Measurements from ENCODE around the gene SLC35E4. TPM values are rescaled to one million over a fixed set of nuclear protein-coding genes. Genes with fewer than 3 reads are reported as not detected.

SLC35E4 gene
- total RNA-seq, 1 experiment from 2014 or later: 5.3 TPM

DNA sequence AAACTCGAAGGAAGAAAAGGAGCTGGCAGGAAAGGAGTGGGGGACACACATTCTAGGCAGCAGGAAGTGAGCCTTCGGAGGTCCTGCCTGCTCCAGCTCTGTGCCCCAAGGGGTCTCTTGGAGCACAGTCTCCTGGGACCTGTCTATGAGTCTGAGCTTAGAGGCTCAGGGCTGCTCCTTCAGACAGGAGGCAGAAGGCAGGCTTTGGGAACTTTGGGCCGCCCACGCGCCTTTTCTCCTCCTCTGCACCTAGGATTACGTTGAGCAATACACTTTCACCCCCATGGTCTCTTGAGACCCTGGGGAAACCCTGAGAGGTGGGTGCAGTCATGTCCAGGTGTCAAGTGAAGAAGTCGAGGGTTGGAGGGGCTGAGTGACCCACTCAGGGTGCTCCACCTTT lies 27.6 kb upstream of the SLC35E4 start (continued):
- TF ChIP-seq, protein P1, sequence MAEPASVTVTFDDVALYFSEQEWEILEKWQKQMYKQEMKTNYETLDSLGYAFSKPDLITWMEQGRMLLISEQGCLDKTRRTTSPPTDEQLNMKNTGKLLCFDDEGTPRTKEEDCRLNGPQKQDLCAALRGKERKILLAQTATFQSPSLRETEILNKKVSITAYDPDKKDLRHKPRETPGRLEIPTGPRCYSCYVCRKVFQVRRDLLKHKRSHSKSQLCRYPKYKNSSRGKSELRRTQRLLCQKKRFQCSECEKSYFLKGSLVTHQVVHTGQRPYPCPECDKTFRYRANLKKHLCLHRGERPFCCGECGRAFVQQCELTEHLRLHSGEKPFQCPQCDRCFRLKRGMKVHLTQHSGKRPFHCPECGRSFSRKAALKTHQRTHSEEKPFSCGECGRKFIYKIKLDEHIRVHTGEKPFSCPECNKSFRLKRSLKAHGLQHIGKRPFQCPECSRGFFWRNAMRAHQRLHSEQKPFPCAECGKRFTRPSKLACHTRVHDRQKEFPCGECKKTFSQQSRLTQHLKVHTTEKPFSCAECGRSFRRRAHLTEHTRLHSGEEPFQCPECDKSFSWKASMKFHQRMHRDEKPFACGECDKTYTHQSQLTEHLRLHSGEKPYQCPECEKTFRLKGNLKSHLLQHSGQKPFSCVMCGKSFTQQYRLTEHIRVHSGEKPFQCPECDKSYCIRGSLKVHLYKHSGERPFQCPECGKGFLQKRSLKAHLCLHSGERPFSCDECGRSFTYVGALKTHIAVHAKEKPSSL (CRISPR knock-in tag; conservative IDR thresholded peaks at IDR 0.05): no peak
- TF ChIP-seq JAZF1 (CRISPR knock-in tag; IDR thresholded peaks at IDR 0.05): no peak
- no peak for TF ChIP-seq NR3C1 (CRISPR knock-in tag; conservative IDR thresholded peaks at IDR 0.05; ENCODE audit: low read depth)
- TF ChIP-seq JUN (CRISPR knock-in tag; IDR thresholded peaks at IDR 0.05): no peak
- no peak for TF ChIP-seq PRDM15 (CRISPR knock-in tag; IDR thresholded peaks at IDR 0.05)
- TF ChIP-seq, protein P2, sequence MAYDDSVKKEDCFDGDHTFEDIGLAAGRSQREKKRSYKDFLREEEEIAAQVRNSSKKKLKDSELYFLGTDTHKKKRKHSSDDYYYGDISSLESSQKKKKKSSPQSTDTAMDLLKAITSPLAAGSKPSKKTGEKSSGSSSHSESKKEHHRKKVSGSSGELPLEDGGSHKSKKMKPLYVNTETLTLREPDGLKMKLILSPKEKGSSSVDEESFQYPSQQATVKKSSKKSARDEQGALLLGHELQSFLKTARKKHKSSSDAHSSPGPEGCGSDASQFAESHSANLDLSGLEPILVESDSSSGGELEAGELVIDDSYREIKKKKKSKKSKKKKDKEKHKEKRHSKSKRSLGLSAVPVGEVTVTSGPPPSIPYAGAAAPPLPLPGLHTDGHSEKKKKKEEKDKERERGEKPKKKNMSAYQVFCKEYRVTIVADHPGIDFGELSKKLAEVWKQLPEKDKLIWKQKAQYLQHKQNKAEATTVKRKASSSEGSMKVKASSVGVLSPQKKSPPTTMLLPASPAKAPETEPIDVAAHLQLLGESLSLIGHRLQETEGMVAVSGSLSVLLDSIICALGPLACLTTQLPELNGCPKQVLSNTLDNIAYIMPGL (CRISPR knock-in tag; IDR thresholded peaks at IDR 0.05): no peak
- TF ChIP-seq ZNF396 (CRISPR knock-in tag; IDR thresholded peaks at IDR 0.05; ENCODE audit: borderline replicate concordance): no peak
- no peak for TF ChIP-seq NFATC4 (CRISPR knock-in tag; IDR thresholded peaks at IDR 0.05)
- TF ChIP-seq FOXP1 (CRISPR knock-in tag; IDR thresholded peaks at IDR 0.05; ENCODE audit: borderline replicate concordance): no peak

DNA sequence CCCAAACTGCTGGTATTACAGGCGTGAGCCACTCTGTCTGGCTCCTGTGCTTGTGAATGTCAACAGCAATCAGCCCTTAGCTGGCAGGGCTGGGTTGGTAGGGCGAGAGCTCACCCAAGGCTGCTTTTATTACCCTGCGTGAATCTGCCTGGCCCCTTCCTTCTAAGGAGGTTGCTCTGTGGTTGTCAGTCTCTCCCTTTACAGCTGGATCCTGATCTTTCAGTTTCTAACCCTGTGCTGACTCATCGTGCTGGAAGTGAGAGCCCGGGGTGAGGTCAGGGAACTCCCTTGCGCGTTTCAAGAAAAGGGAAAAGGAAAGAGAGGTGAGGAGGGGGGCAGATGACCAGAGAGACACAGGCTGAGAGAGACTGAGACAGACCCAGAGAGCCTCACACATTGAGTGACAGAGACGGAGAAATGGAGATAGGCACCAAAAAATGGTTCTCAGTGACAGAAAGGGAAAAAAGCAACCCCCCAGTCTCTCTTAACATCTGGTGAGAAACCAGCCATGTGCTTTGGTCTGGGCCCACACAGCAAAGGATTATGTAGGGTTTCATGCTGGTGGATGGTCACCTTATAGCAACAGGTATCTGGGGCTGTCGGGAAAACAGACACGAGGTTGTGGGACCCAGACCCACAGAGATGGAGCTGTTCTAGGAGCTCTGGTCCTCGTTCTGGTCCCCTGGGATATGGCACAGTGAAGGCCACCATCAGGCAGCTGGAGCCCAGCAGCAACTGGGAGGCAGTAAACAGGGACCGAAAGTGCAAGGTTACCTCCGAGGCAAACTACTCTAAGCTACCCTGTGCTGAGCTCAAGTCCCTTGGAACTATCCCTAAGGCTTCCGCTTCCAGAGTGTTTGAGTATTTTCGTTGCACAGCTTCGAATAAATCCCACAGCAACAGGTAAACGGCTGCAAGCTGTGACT lies 26.1 kb upstream of the SLC35E4 start:
- Mint-ChIP-seq H3K27me3 (ENCODE audit: low read depth) (no peaks in the 10 kb centered on the region), H3K36me3 (peaks cover 31% of the 10 kb centered on the region), H3K4me1 (peaks cover 40% of the 10 kb centered on the region), H3K9me3 (no peaks in the 10 kb centered on the region), H3K4me3 (peak overlapping the region; percentile 81; the same call in 1 of the 2 replicates), H3K27ac (peak overlapping the region; percentile 52; the same call in 1 of the 2 replicates)
- POLR2A ChIA-PET: no interaction called here
- DNase-seq (ENCODE audit: low spot score) (no peak), ATAC-seq (no peak)
- CTCF ChIA-PET: interaction anchor here (0.8 to 2.3 kb wide), 4 partner anchors 25 to 145 kb away, joined by 3 to 6 read pairs (median 4); no protein-coding TSS in a partner anchor
- TF ChIP-seq ETV6 (CRISPR knock-in tag; IDR thresholded peaks at IDR 0.05): no peak
- TF ChIP-seq, protein P3, sequence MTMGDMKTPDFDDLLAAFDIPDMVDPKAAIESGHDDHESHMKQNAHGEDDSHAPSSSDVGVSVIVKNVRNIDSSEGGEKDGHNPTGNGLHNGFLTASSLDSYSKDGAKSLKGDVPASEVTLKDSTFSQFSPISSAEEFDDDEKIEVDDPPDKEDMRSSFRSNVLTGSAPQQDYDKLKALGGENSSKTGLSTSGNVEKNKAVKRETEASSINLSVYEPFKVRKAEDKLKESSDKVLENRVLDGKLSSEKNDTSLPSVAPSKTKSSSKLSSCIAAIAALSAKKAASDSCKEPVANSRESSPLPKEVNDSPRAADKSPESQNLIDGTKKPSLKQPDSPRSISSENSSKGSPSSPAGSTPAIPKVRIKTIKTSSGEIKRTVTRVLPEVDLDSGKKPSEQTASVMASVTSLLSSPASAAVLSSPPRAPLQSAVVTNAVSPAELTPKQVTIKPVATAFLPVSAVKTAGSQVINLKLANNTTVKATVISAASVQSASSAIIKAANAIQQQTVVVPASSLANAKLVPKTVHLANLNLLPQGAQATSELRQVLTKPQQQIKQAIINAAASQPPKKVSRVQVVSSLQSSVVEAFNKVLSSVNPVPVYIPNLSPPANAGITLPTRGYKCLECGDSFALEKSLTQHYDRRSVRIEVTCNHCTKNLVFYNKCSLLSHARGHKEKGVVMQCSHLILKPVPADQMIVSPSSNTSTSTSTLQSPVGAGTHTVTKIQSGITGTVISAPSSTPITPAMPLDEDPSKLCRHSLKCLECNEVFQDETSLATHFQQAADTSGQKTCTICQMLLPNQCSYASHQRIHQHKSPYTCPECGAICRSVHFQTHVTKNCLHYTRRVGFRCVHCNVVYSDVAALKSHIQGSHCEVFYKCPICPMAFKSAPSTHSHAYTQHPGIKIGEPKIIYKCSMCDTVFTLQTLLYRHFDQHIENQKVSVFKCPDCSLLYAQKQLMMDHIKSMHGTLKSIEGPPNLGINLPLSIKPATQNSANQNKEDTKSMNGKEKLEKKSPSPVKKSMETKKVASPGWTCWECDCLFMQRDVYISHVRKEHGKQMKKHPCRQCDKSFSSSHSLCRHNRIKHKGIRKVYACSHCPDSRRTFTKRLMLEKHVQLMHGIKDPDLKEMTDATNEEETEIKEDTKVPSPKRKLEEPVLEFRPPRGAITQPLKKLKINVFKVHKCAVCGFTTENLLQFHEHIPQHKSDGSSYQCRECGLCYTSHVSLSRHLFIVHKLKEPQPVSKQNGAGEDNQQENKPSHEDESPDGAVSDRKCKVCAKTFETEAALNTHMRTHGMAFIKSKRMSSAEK (CRISPR knock-in tag; IDR thresholded peaks at IDR 0.05; ENCODE audit: borderline replicate concordance): no peak
- TF ChIP-seq GRHL2 (CRISPR knock-in tag; IDR thresholded peaks at IDR 0.05; ENCODE audit: insufficient replicate concordance, severe bottlenecking): no peak
- TF ChIP-seq RORB (CRISPR knock-in tag; IDR thresholded peaks at IDR 0.05): no peak
- TF ChIP-seq ZNF317 (CRISPR knock-in tag; IDR thresholded peaks at IDR 0.05; ENCODE audit: borderline replicate concordance, low read depth): no peak
- TF ChIP-seq, protein P4, sequence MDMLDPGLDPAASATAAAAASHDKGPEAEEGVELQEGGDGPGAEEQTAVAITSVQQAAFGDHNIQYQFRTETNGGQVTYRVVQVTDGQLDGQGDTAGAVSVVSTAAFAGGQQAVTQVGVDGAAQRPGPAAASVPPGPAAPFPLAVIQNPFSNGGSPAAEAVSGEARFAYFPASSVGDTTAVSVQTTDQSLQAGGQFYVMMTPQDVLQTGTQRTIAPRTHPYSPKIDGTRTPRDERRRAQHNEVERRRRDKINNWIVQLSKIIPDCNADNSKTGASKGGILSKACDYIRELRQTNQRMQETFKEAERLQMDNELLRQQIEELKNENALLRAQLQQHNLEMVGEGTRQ (CRISPR knock-in tag; IDR thresholded peaks at IDR 0.05): no peak
- no peak for TF ChIP-seq TP53 (CRISPR knock-in tag; IDR thresholded peaks at IDR 0.05)
- no peak for TF ChIP-seq NFYB (CRISPR knock-in tag; conservative IDR thresholded peaks at IDR 0.05; ENCODE audit: low read depth)

All from WTC11 (cell line).